GM18868 (cell line): ENCODE data around the gene RRP8.

Experiments used
- ATAC-seq: cut with Tn5 transposase; IDR thresholded peaks from one replicate; pipeline ENCODE4 v1.9.1; 2021; ENCODE audit warnings: mild to moderate bottlenecking, moderate library complexity; ENCODE audit not compliant: unreplicated experiment

RRP8 gene

GRCh38 chr11:6572215-6572614, 31.2 kb downstream of the RRP8 start:
- ATAC-seq = no peak

GRCh38 chr11:6571434-6572008, 31.9 kb downstream of the RRP8 start:
- no peak for ATAC-seq

- no peak for ATAC-seq
These were observed 32.6 kb downstream of the RRP8 start for GRCh38 chr11:6570691-6571427.

GRCh38 chr11:6569706-6570105, 33.7 kb downstream of the RRP8 start:
- ATAC-seq = no peak

- no peak for ATAC-seq
These were observed 35.1 kb downstream of the RRP8 start for GRCh38 chr11:6568191-6568918.

GRCh38 chr11:6567371-6567745, 36.1 kb downstream of the RRP8 start:
- no peak for ATAC-seq

- no peak for ATAC-seq
These were observed 36.6 kb downstream of the RRP8 start for GRCh38 chr11:6566704-6567370.

- no peak for ATAC-seq
These were observed 37.3 kb downstream of the RRP8 start for GRCh38 chr11:6565988-6566703.

GRCh38 chr11:6565325-6565724, 38.1 kb downstream of the RRP8 start:
- no peak for ATAC-seq

- no peak for ATAC-seq
These were observed 39.7 kb downstream of the RRP8 start for GRCh38 chr11:6563667-6564066.

- ATAC-seq = no peak
These were observed 40.2 kb downstream of the RRP8 start for GRCh38 chr11:6563121-6563619.

GRCh38 chr11:6561288-6561687, 42.1 kb downstream of the RRP8 start:
- ATAC-seq = no peak

- ATAC-seq = no peak
These were observed 44.0 kb downstream of the RRP8 start for GRCh38 chr11:6559369-6559768.

- no peak for ATAC-seq
These were observed 45.4 kb downstream of the RRP8 start for GRCh38 chr11:6557761-6558674.

GRCh38 chr11:6557063-6557462, 46.4 kb downstream of the RRP8 start:
- no peak for ATAC-seq

- ATAC-seq = no peak
These were observed 47.1 kb downstream of the RRP8 start for GRCh38 chr11:6556139-6556949.

- ATAC-seq = no peak
These were observed 48.3 kb downstream of the RRP8 start for GRCh38 chr11:6554828-6555706.

- no peak for ATAC-seq
These were observed 49.8 kb downstream of the RRP8 start for GRCh38 chr11:6553634-6554033.
